Renal pelvis (tissue), 12 donors: ENCODE data around the gene YES1. TPM values are rescaled to one million over a fixed set of nuclear protein-coding genes. Genes with fewer than 3 reads are reported as not detected.
A peak's percentile ranks its signal among the peaks of the same experiment; 100 is the strongest.

Source experiments
- DNase-seq: peaks from one replicate; pipeline ENCODE4 v3.0.0-alpha.2; 2013
- long read RNA-seq, 16 experiments: transcript quantifications; one replicate each; lab custom pipeline, GENCODE V29; 2026
- polyA plus RNA-seq, 3 donors: library from polyadenylated mRNA; unstranded; fragments of 120-200 nt; gene quantifications; one replicate each; pipeline ENCODE4 v1.2.1, GENCODE V29; 2013; ENCODE audit not compliant: insufficient read length in 3 of 3

The YES1 gene
- 10 to 100 TPM; 59.0 to 63.9 (median 62.3) TPM for polyA plus RNA-seq
- long read RNA-seq, donor 1, full-length matches to known transcripts = 10 of 21 reads
- long read RNA-seq, donor 1, partial matches to known transcripts = 11 of 21 reads
- long read RNA-seq, donor 1, other reads (novel, unspliced or antisense) = 0 of 21 reads
- long read RNA-seq, donor 2, full-length matches to known transcripts = 13 of 13 reads
- long read RNA-seq, donor 2, partial matches to known transcripts = 0 of 13 reads
- long read RNA-seq, donor 2, other reads (novel, unspliced or antisense) = 0 of 13 reads
- long read RNA-seq, donor 3, full-length matches to known transcripts = 12 of 24 reads
- long read RNA-seq, donor 3, partial matches to known transcripts = 12 of 24 reads
- long read RNA-seq, donor 3, other reads (novel, unspliced or antisense) = 0 of 24 reads
- long read RNA-seq, donor 4, full-length matches to known transcripts = 3 of 3 reads
- long read RNA-seq, donor 4, partial matches to known transcripts = 0 of 3 reads
- long read RNA-seq, donor 4, other reads (novel, unspliced or antisense) = 0 of 3 reads
- long read RNA-seq, donor 5, full-length matches to known transcripts = 4 of 11 reads
- long read RNA-seq, donor 5, partial matches to known transcripts = 7 of 11 reads
- long read RNA-seq, donor 5, other reads (novel, unspliced or antisense) = 0 of 11 reads
- long read RNA-seq, donor 6, full-length matches to known transcripts = 15 of 24 reads
- long read RNA-seq, donor 6, partial matches to known transcripts = 9 of 24 reads
- long read RNA-seq, donor 6, other reads (novel, unspliced or antisense) = 0 of 24 reads
- long read RNA-seq, donor 7, full-length matches to known transcripts = 7 of 30 reads
- long read RNA-seq, donor 7, partial matches to known transcripts = 23 of 30 reads
- long read RNA-seq, donor 7, other reads (novel, unspliced or antisense) = 0 of 30 reads
- long read RNA-seq, donor 8, full-length matches to known transcripts = 9 of 15 reads
- long read RNA-seq, donor 8, partial matches to known transcripts = 6 of 15 reads
- long read RNA-seq, donor 8, other reads (novel, unspliced or antisense) = 0 of 15 reads
- long read RNA-seq, donor 9, full-length matches to known transcripts = 14 of 33 reads
- long read RNA-seq, donor 9, partial matches to known transcripts = 19 of 33 reads
- long read RNA-seq, donor 9, other reads (novel, unspliced or antisense) = 0 of 33 reads
- long read RNA-seq, donor 10, full-length matches to known transcripts = 10 of 22 reads
- long read RNA-seq, donor 10, partial matches to known transcripts = 12 of 22 reads
- long read RNA-seq, donor 10, other reads (novel, unspliced or antisense) = 0 of 22 reads
- long read RNA-seq, donor 11, full-length matches to known transcripts = 9 of 16 reads
- long read RNA-seq, donor 11, partial matches to known transcripts = 7 of 16 reads
- long read RNA-seq, donor 11, other reads (novel, unspliced or antisense) = 0 of 16 reads
- long read RNA-seq, donor 12, full-length matches to known transcripts = 23 of 88 reads
- long read RNA-seq, donor 12, partial matches to known transcripts = 58 of 88 reads
- long read RNA-seq, donor 12, other reads (novel, unspliced or antisense) = 7 of 88 reads
- long read RNA-seq, donor 13, full-length matches to known transcripts = 3 of 3 reads
- long read RNA-seq, donor 13, partial matches to known transcripts = 0 of 3 reads
- long read RNA-seq, donor 13, other reads (novel, unspliced or antisense) = 0 of 3 reads
- long read RNA-seq, donor 14 = 0 reads
- long read RNA-seq, donor 15 = 0 reads
- long read RNA-seq, donor 16, full-length matches to known transcripts = 9 of 14 reads
- long read RNA-seq, donor 16, partial matches to known transcripts = 5 of 14 reads
- long read RNA-seq, donor 16, other reads (novel, unspliced or antisense) = 0 of 14 reads

GRCh38 chr18:811892-812375 is at the start of gene YES1:
YES1 (minus strand) TSS chr18:812242; CDS start chr18:756827, 55,415 bp downstream.
- DNase-seq = peak; percentile 57

- DNase-seq = no peak
Measured at GRCh38 chr18:857986-858385, 45.9 kb upstream of the YES1 start.

GRCh38 chr18:853471-853870 is 41.4 kb upstream of the YES1 start:
- DNase-seq = no peak

GRCh38 chr18:850960-851359 is 38.9 kb upstream of the YES1 start:
- DNase-seq = no peak

- DNase-seq = no peak
Measured at GRCh38 chr18:849021-849420, 37.0 kb upstream of the YES1 start.

- peak; percentile 4 for DNase-seq
Measured at GRCh38 chr18:848062-848861, 36.2 kb upstream of the YES1 start.

GRCh38 chr18:845152-845819 is 33.2 kb upstream of the YES1 start:
- peak; percentile 46 for DNase-seq

- no peak for DNase-seq
Measured at GRCh38 chr18:841647-842370, 29.8 kb upstream of the YES1 start.

- no peak for DNase-seq
Measured at GRCh38 chr18:840516-840915, 28.5 kb upstream of the YES1 start.

- DNase-seq = no peak
Measured at GRCh38 chr18:840023-840408, 28.0 kb upstream of the YES1 start.

- DNase-seq = peak; percentile 67
Measured at GRCh38 chr18:839224-840022, 27.4 kb upstream of the YES1 start.

- no peak for DNase-seq
Measured at GRCh38 chr18:837922-838321, 25.9 kb upstream of the YES1 start.

GRCh38 chr18:834082-834720 is 22.2 kb upstream of the YES1 start:
- DNase-seq = no peak

GRCh38 chr18:833197-833596 is 21.2 kb upstream of the YES1 start:
- DNase-seq = no peak

GRCh38 chr18:832085-832681 is 20.1 kb upstream of the YES1 start:
- no peak for DNase-seq

- DNase-seq = peak; percentile 30
Measured at GRCh38 chr18:830315-830901, 18.4 kb upstream of the YES1 start.
